ENCODE results near the gene PFDN4. TPM values are rescaled to one million over a fixed set of nuclear protein-coding genes. Genes with fewer than 3 reads are reported as not detected.
"Not testable (repeated sequence)": the region's sequence is repeated elsewhere in the genome, so short reads cannot be mapped to it uniquely, and the experiment has no call there.

The PFDN4 gene
- total RNA-seq, 4 donors from 2014 or later = 60.0 to 108 (median 85.1) TPM

GRCh38 chr20:54229566-54230160, 21.8 kb downstream of the PFDN4 start:
- Histone ChIP-seq H3K9me3 (peaks cover 0 to 3% (median 0%) of the 10 kb centered on the region in 4 donors), H3K27ac (no peak overlapping the region), H3K4me3 (no peak overlapping the region), H3K27me3 (no peaks in the 10 kb centered on the region), H3K4me1 (no peaks in the 10 kb centered on the region), H3K36me3 (no peaks in the 10 kb centered on the region)
- no peak for DNase-seq (ENCODE audit: low spot score in 2 of 2)
- TF ChIP-seq CTCF (IDR thresholded peaks at IDR 0.05) (no peak), POLR2A (IDR thresholded peaks at IDR 0.05) (no peak), EP300 (IDR thresholded peaks at IDR 0.05) (no peak)
- 57 to 64% methylated on average over 2 of the region's 2 CpGs for WGBS, 2 donors

- H3K9me3 ChIP-seq = peaks cover 0 to 3% (median 0%) of the 10 kb centered on the region in 4 donors
- no peak overlapping the region for H3K27ac ChIP-seq
- WGBS, 2 donors = 66 to 83% methylated on average over 3 of the region's 3 CpGs
- TF ChIP-seq CTCF (IDR thresholded peaks at IDR 0.05) = no peak
- no peak for TF ChIP-seq EP300 (IDR thresholded peaks at IDR 0.05)
- TF ChIP-seq POLR2A (IDR thresholded peaks at IDR 0.05) = no peak
- no peaks in the 10 kb centered on the region for H3K4me1 ChIP-seq
- no peak for DNase-seq (ENCODE audit: low spot score in 2 of 2)
- no peaks in the 10 kb centered on the region for H3K27me3 ChIP-seq
- no peaks in the 10 kb centered on the region for H3K36me3 ChIP-seq
- H3K4me3 ChIP-seq = no peak overlapping the region
These were observed 23.1 kb downstream of the PFDN4 start for GRCh38 chr20:54231036-54231435.

- WGBS, 2 donors = 88 to 90% methylated on average over 2 of the region's 2 CpGs
These were observed 27.1 kb downstream of the PFDN4 start for GRCh38 chr20:54234991-54235390.

GRCh38 chr20:54237116-54237943, 29.4 kb downstream of the PFDN4 start:
- no peak for DNase-seq (ENCODE audit: low spot score in 2 of 2)
- H3K27ac ChIP-seq = no peak overlapping the region
- WGBS, 2 donors = 82 to 84% methylated on average over 12 of the region's 12 CpGs
- H3K4me3 ChIP-seq = no peak overlapping the region
- H3K27me3 ChIP-seq = no peaks in the 10 kb centered on the region
- H3K4me1 ChIP-seq = no peaks in the 10 kb centered on the region
- peaks cover 0 to 7% (median 0%) of the 10 kb centered on the region in 4 donors for H3K9me3 ChIP-seq
- TF ChIP-seq POLR2A (IDR thresholded peaks at IDR 0.05) (no peak), CTCF (IDR thresholded peaks at IDR 0.05) (no peak), EP300 (IDR thresholded peaks at IDR 0.05) (no peak)
- no peaks in the 10 kb centered on the region for H3K36me3 ChIP-seq

More at GRCh38 chr20:54234991-54235390, 27.1 kb downstream of the PFDN4 start:
- Histone ChIP-seq H3K27ac (no peak overlapping the region), H3K27me3 (no peaks in the 10 kb centered on the region), H3K4me1 (no peaks in the 10 kb centered on the region), H3K36me3 (no peaks in the 10 kb centered on the region), H3K9me3 (peaks cover 0 to 3% (median 0%) of the 10 kb centered on the region in 4 donors), H3K4me3 (no peak overlapping the region)
- TF ChIP-seq EP300 (IDR thresholded peaks at IDR 0.05) (no peak), CTCF (IDR thresholded peaks at IDR 0.05) (no peak), POLR2A (IDR thresholded peaks at IDR 0.05) (no peak)
- no peak for DNase-seq (ENCODE audit: low spot score in 2 of 2)

- WGBS, 2 donors = 82 to 89% methylated on average over 4 of the region's 4 CpGs
- H3K27ac ChIP-seq = no peak overlapping the region
- no peak for TF ChIP-seq EP300 (IDR thresholded peaks at IDR 0.05)
- no peak for TF ChIP-seq POLR2A (IDR thresholded peaks at IDR 0.05)
- TF ChIP-seq CTCF (IDR thresholded peaks at IDR 0.05) = no peak
- no peaks in the 10 kb centered on the region for H3K36me3 ChIP-seq
- no peaks in the 10 kb centered on the region for H3K27me3 ChIP-seq
- peaks cover 0 to 10% (median 0%) of the 10 kb centered on the region in 4 donors for H3K9me3 ChIP-seq
- no peaks in the 10 kb centered on the region for H3K4me1 ChIP-seq
- no peak for DNase-seq (ENCODE audit: low spot score in 2 of 2)
- H3K4me3 ChIP-seq = no peak overlapping the region
These were observed 36.2 kb downstream of the PFDN4 start for GRCh38 chr20:54244113-54244512.

GRCh38 chr20:54248705-54249104, 40.8 kb downstream of the PFDN4 start:
- not testable (repeated sequence) for H3K27ac ChIP-seq; H3K4me3 ChIP-seq; H3K36me3 ChIP-seq; H3K9me3 ChIP-seq; DNase-seq (ENCODE audit: low spot score in 2 of 2); H3K27me3 ChIP-seq; H3K4me1 ChIP-seq
- 95 to 96% methylated on average over 4 of the region's 4 CpGs for WGBS, 2 donors

All from tibial nerve (tissue), 4 donors.